ENCODE measurements around the gene CENPU. TPM values are rescaled to one million over a fixed set of nuclear protein-coding genes. Genes with fewer than 3 reads are reported as not detected.

The CENPU gene
- total and polyA plus RNA-seq, 2 of the 8 experiments (the other 6 are each of a cell fraction or from before 2014, with no cell fraction given), result 32.1 to 122 TPM

GRCh38 chr4:184766446-184766845 lies 32.5 kb upstream of the CENPU start (continued):
- TF ChIP-seq RAD21 (IDR thresholded peaks at IDR 0.05 in 1 of 2, conservative IDR thresholded peaks at IDR 0.05 in 1 of 2; ENCODE audit: low read depth in 2 of 2, low read length in 2 of 2) (no peak), EZH2 (IDR thresholded peaks at IDR 0.05; ENCODE audit: low read depth, low read length, severe bottlenecking) (no peak), CHD1 (IDR thresholded peaks at IDR 0.05; ENCODE audit: low read depth, low read length) (no peak)

All from H1 (cell line).